SK-N-SH (cell line): Measurements from ENCODE around the gene TNFRSF1A. TPM values are rescaled to one million over a fixed set of nuclear protein-coding genes. Genes with fewer than 3 reads are reported as not detected.

Experiments used
- CTCF ChIA-PET: fragments of 300-600, 350-600 bp; formaldehyde crosslinking; extraction: SDS; loops from one replicate; lab custom pipeline; 2021; lab: Yijun Ruan, JAX
- POLR2A ChIA-PET: fragments of 350-600 bp; sonication (Branson Sonifier 250); formaldehyde crosslinking; extraction: SDS; loops from one replicate; lab custom pipeline; 2020; ENCODE audit warnings: antibody characterized with exemption, inconsistent platforms; lab: Yijun Ruan, JAX
- DNase-seq: peaks from one replicate; pipeline ENCODE4 v3.0.0; 2012
- H2AFZ ChIP-seq: fragments of 200-600 bp; sonication (generic); 2 replicates; pipeline ENCODE4 v1.8.1; 2016; ENCODE audit warnings: antibody characterized with exemption, mild to moderate bottlenecking, low read depth
- H3F3A ChIP-seq: fragments of 200-600 bp; sonication (generic); replicated peaks from 2 replicates; pipeline ENCODE3; 2016; ENCODE audit warnings: antibody characterized with exemption, mild to moderate bottlenecking; ENCODE audit not compliant: insufficient read depth
- H3K27ac ChIP-seq, 2 experiments: fragments of 200-500 bp in 1 of 2; fragments of 200-600 bp in 1 of 2; sonication (Bioruptor generic) in 1 of 2; sonication (generic), shearing (Covaris generic) in 1 of 2; 2 replicates each; pipeline versions ENCODE4 v1.5.1 to v1.6.1; 2014 to 2016; ENCODE audit warnings: low read depth in 2 of 2, inconsistent platforms in 1 of 2, low read length in 1 of 2, mild to moderate bottlenecking in 1 of 2, mixed read lengths in 1 of 2
- H3K27me3 ChIP-seq: fragments of 200-600 bp; sonication (generic), shearing (Covaris generic); 2 replicates; pipeline ENCODE4 v1.6.1; 2016; ENCODE audit warnings: mixed run types; ENCODE audit not compliant: insufficient read depth
- H3K36me3 ChIP-seq, 2 experiments: fragments of 200-500 bp in 1 of 2; fragments of 200-600 bp in 1 of 2; sonication (Bioruptor generic) in 1 of 2; sonication (generic) in 1 of 2; replicated peaks in 1 of 2; 2 replicates each; pipeline versions ENCODE3 to v1.5.1; 2014 to 2016; ENCODE audit warnings: low read length in 1 of 2, mild to moderate bottlenecking in 1 of 2; ENCODE audit not compliant: insufficient read depth in 2 of 2, control insufficient read depth in 1 of 2
- H3K4me1 ChIP-seq, 2 experiments: fragments of 200-500 bp in 1 of 2; fragments of 200-600 bp in 1 of 2; sonication (Bioruptor generic) in 1 of 2; sonication (generic), shearing (Covaris generic) in 1 of 2; 2 replicates each; pipeline versions ENCODE4 v1.5.1 to v1.6.1; 2014 to 2016; ENCODE audit warnings: low read depth in 1 of 2, low read length in 1 of 2, mixed run types in 1 of 2; ENCODE audit not compliant: insufficient read depth in 2 of 2, control insufficient read depth in 1 of 2
- H3K4me2 ChIP-seq: fragments of 200-600 bp; sonication (generic), shearing (Covaris generic); 2 replicates; pipeline ENCODE4 v1.6.1; 2017; ENCODE audit warnings: mixed run types
- H3K4me3 ChIP-seq, 2 experiments: fragments of 200-500 bp in 1 of 2; fragments of 200-600 bp in 1 of 2; sonication (Bioruptor generic) in 1 of 2; sonication (generic), shearing (Covaris generic) in 1 of 2; 2 replicates each; pipeline versions ENCODE4 v1.5.1 to v1.8.1; 2014 to 2016; ENCODE audit warnings: low read depth in 2 of 2, inconsistent platforms in 1 of 2, low read length in 1 of 2, mild to moderate bottlenecking in 1 of 2, mixed read lengths in 1 of 2, moderate library complexity in 1 of 2
- H3K79me2 ChIP-seq: fragments of 200-600 bp; sonication (generic); 2 replicates; pipeline ENCODE4 v1.8.1; 2017; ENCODE audit warnings: mild to moderate bottlenecking; ENCODE audit not compliant: insufficient read depth
- H3K9ac ChIP-seq: fragments of 200-600 bp; sonication (generic); 2 replicates; pipeline ENCODE4 v1.6.1; 2017; ENCODE audit warnings: mixed run types
- H3K9me2 ChIP-seq: fragments of 200-600 bp; sonication (generic); 2 replicates; pipeline ENCODE4 v1.6.1; 2017; ENCODE audit warnings: mixed run types
- H3K9me3 ChIP-seq: fragments of 200-600 bp; sonication (generic); 2 replicates; pipeline ENCODE4 v1.6.1; 2017; ENCODE audit warnings: mixed run types, mild to moderate bottlenecking, moderate library complexity
- H4K20me1 ChIP-seq: fragments of 200-600 bp; sonication (generic); 2 replicates; pipeline ENCODE4 v1.6.1; 2017; ENCODE audit warnings: mild to moderate bottlenecking, mixed run types; ENCODE audit not compliant: insufficient read depth
- EP300 ChIP-seq, 2 experiments: IDR thresholded peaks; 2 replicates each; pipeline versions ENCODE4 v1.4.0 to v1.6.1; 2012; ENCODE audit warnings: borderline replicate concordance in 1 of 2, low read depth in 1 of 2, low read length in 1 of 2
- FOSL2 ChIP-seq: IDR thresholded peaks from 2 replicates; pipeline ENCODE4 v1.4.0; 2012; ENCODE audit warnings: low read depth, mild to moderate bottlenecking, moderate library complexity, borderline replicate concordance
- FOXJ3 ChIP-seq: sonication (generic); formaldehyde crosslinking; IDR thresholded peaks from 2 replicates; pipeline ENCODE4 v1.5.1; 2020; ENCODE audit warnings: mild to moderate bottlenecking, missing genetic modification reagents
- GATA2 ChIP-seq: sonication (generic); formaldehyde crosslinking; IDR thresholded peaks from 2 replicates; pipeline ENCODE4 v1.5.0; 2020; ENCODE audit warnings: mild to moderate bottlenecking, missing genetic modification reagents
- JUND ChIP-seq: IDR thresholded peaks from 2 replicates; pipeline ENCODE4 v1.4.0; 2012
- NRF1 ChIP-seq: IDR thresholded peaks from 2 replicates; pipeline ENCODE4 v1.6.1; 2012; ENCODE audit warnings: low read depth, mild to moderate bottlenecking, low read length
- RAD21 ChIP-seq: IDR thresholded peaks from 2 replicates; pipeline ENCODE4 v1.6.1; 2012; ENCODE audit warnings: mild to moderate bottlenecking, low read length
- SIN3A ChIP-seq: IDR thresholded peaks from 2 replicates; pipeline ENCODE4 v1.6.1; 2012; ENCODE audit warnings: low read depth, mild to moderate bottlenecking, low read length, moderate library complexity, borderline replicate concordance
- TAF1 ChIP-seq: IDR thresholded peaks from 2 replicates; pipeline ENCODE4 v1.6.1; 2012; ENCODE audit warnings: low read depth, mild to moderate bottlenecking, low read length, moderate library complexity, borderline replicate concordance
- TCF12 ChIP-seq: IDR thresholded peaks from 2 replicates; pipeline ENCODE4 v1.4.0; 2012
- YY1 ChIP-seq: IDR thresholded peaks from 2 replicates; pipeline ENCODE4 v1.4.0; 2012; ENCODE audit warnings: low read depth, mild to moderate bottlenecking
- WGBS: methylation state at CpG from one replicate; pipeline ENCODE4 v1.1.6; 2017; ENCODE audit warnings: low lambda C conversion rate; 5-methylcytosine and 5-hydroxymethylcytosine counted together
- polyA plus RNA-seq, 3 experiments: library from polyadenylated mRNA; depleted of rRNA; stranded (reverse); fragments of >200 nt; gene quantifications; 2 replicates each; pipeline ENCODE4 v1.2.3, GENCODE V29; 2012
- TF ChIP-seq, protein P1 (sequence below): IDR thresholded peaks from 2 replicates; pipeline ENCODE4 v1.6.1; 2012; ENCODE audit warnings: mild to moderate bottlenecking, low read depth, low read length, moderate library complexity
- TF ChIP-seq, protein P2 (sequence below): IDR thresholded peaks from 2 replicates; pipeline ENCODE4 v1.4.0; 2012; ENCODE audit warnings: low read depth
- TF ChIP-seq, protein P3 (sequence below): IDR thresholded peaks from 2 replicates; pipeline ENCODE4 v1.4.0; 2012; ENCODE audit warnings: low read depth, borderline replicate concordance
- TF ChIP-seq, protein P4 (sequence below): fragments of 150-350 bp; IDR thresholded peaks from 2 replicates; pipeline ENCODE4 v1.6.1; 2016; ENCODE audit warnings: mild to moderate bottlenecking, low read depth, low read length

TNFRSF1A gene
- polyA plus RNA-seq, 1 of the 3 experiments (the other 2 are of a cell fraction), result 92.9 TPM

DNA sequence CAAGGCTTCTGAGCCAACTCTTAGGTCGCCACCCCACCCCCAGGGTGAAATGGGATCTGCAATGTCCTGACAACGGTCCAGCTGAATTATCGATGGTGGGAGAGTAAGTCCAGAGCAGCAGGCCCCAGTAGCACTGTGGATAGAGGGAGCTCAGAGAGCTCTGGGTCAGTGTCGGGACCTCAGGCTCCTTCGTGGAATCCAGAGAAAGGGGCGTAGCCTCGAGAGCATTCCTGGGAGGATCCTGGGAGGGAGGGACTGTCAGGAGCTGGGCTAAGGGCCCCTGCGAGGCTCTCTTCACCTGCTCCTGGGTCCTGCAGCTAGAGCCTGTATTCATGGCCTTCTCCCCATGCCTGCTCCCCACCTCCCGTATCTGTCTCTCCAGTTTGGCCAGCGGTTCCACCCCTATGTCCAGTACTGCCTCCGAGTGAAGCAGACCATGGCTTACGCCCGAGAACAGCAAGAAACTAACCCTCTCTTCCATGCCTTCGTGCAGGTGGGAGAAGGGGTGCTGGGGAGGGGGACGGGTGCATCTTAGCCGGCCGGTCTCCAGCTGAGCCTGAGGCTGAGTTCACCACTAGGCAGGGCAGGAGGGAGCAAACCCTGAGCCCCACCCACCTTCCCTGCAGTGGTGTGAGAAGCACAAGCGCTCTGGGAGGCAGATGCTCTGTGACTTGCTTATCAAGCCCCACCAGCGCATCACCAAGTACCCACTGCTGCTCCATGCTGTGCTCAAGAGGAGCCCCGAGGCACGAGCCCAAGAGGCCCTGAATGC lies 24.8 kb downstream of the TNFRSF1A start:
- Histone ChIP-seq H3K9ac (no peak overlapping the region), H2AFZ (no peak overlapping the region), H3K27ac (no peak overlapping the region), H3K4me1 (peaks cover 2 to 10% of the 10 kb centered on the region in 2 experiments; a peak in 2 of 4 replicates), H3F3A (peaks cover 9% of the 10 kb centered on the region), H3K36me3 (peaks cover 0 to 3% of the 10 kb centered on the region in 2 experiments), H3K79me2 (no peaks in the 10 kb centered on the region), H3K9me2 (no peaks in the 10 kb centered on the region), H3K9me3 (no peaks in the 10 kb centered on the region), H3K27me3 (no peaks in the 10 kb centered on the region), H3K4me3 (no peak overlapping the region), H4K20me1 (no peaks in the 10 kb centered on the region), H3K4me2 (no peak overlapping the region)
- DNase-seq, result no peak
- 92% methylated on average over 15 of the region's 21 CpGs for WGBS
- CTCF ChIA-PET, result no interaction called here
- no peak for TF ChIP-seq TCF12
- no peak for TF ChIP-seq SIN3A
- TF ChIP-seq JUND, result no peak
- no peak for TF ChIP-seq FOSL2
- TF ChIP-seq NRF1, result no peak
- TF ChIP-seq, protein P1, sequence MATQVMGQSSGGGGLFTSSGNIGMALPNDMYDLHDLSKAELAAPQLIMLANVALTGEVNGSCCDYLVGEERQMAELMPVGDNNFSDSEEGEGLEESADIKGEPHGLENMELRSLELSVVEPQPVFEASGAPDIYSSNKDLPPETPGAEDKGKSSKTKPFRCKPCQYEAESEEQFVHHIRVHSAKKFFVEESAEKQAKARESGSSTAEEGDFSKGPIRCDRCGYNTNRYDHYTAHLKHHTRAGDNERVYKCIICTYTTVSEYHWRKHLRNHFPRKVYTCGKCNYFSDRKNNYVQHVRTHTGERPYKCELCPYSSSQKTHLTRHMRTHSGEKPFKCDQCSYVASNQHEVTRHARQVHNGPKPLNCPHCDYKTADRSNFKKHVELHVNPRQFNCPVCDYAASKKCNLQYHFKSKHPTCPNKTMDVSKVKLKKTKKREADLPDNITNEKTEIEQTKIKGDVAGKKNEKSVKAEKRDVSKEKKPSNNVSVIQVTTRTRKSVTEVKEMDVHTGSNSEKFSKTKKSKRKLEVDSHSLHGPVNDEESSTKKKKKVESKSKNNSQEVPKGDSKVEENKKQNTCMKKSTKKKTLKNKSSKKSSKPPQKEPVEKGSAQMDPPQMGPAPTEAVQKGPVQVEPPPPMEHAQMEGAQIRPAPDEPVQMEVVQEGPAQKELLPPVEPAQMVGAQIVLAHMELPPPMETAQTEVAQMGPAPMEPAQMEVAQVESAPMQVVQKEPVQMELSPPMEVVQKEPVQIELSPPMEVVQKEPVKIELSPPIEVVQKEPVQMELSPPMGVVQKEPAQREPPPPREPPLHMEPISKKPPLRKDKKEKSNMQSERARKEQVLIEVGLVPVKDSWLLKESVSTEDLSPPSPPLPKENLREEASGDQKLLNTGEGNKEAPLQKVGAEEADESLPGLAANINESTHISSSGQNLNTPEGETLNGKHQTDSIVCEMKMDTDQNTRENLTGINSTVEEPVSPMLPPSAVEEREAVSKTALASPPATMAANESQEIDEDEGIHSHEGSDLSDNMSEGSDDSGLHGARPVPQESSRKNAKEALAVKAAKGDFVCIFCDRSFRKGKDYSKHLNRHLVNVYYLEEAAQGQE, result no peak
- TF ChIP-seq, protein P2, sequence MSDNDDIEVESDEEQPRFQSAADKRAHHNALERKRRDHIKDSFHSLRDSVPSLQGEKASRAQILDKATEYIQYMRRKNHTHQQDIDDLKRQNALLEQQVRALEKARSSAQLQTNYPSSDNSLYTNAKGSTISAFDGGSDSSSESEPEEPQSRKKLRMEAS, result no peak
- TF ChIP-seq FOXJ3 (CRISPR knock-in tag), result no peak
- TF ChIP-seq, protein P3, sequence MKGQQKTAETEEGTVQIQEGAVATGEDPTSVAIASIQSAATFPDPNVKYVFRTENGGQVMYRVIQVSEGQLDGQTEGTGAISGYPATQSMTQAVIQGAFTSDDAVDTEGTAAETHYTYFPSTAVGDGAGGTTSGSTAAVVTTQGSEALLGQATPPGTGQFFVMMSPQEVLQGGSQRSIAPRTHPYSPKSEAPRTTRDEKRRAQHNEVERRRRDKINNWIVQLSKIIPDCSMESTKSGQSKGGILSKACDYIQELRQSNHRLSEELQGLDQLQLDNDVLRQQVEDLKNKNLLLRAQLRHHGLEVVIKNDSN, result no peak
- no peak for TF ChIP-seq YY1
- TF ChIP-seq EP300 (IDR thresholded peaks at IDR 0.05; ENCODE audit: borderline replicate concordance in 1 of 2, low read depth in 1 of 2, low read length in 1 of 2), result no peak
- TF ChIP-seq, protein P4, sequence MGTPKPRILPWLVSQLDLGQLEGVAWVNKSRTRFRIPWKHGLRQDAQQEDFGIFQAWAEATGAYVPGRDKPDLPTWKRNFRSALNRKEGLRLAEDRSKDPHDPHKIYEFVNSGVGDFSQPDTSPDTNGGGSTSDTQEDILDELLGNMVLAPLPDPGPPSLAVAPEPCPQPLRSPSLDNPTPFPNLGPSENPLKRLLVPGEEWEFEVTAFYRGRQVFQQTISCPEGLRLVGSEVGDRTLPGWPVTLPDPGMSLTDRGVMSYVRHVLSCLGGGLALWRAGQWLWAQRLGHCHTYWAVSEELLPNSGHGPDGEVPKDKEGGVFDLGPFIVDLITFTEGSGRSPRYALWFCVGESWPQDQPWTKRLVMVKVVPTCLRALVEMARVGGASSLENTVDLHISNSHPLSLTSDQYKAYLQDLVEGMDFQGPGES, result no peak
- TF ChIP-seq GATA2 (CRISPR knock-in tag), result no peak
- TF ChIP-seq TAF1, result no peak
- TF ChIP-seq RAD21, result no peak
- POLR2A ChIA-PET, result no interaction called here
